DND-41 (cell line): ENCODE results near the gene TIPIN.
"Not testable (repeated sequence)": the region's sequence is repeated elsewhere in the genome, so short reads cannot be mapped to it uniquely, and the experiment has no call there.

Source experiments
- ATAC-seq: fragments of 200-7000 bp; cut with Tn5 transposase; 3 replicates; pipeline ENCODE4 v1.9.1; 2021; ENCODE audit warnings: low read depth; ENCODE audit not compliant: insufficient read depth
- DNase-seq: peaks from one replicate; pipeline ENCODE4 v3.0.0-alpha.2; 2020
- H2AFZ ChIP-seq: 2 replicates; pipeline ENCODE4 v1.6.0; 2012; ENCODE audit warnings: low read depth, low read length
- H3K27ac ChIP-seq: 2 replicates; pipeline ENCODE4 v1.5.1; 2012; ENCODE audit warnings: low read length, inconsistent platforms
- H3K27me3 ChIP-seq: fragments of 200-600 bp; sonication (generic); 2 replicates; pipeline ENCODE4 v1.6.0; 2012; ENCODE audit warnings: low read length, mild to moderate bottlenecking, inconsistent platforms; ENCODE audit not compliant: insufficient read depth, poor library complexity
- H3K36me3 ChIP-seq: 2 replicates; pipeline ENCODE4 v1.5.1; 2012; ENCODE audit warnings: low read length, inconsistent platforms; ENCODE audit not compliant: insufficient read depth
- H3K4me1 ChIP-seq: 2 replicates; pipeline ENCODE4 v1.5.1; 2012; ENCODE audit warnings: mild to moderate bottlenecking, low read length; ENCODE audit not compliant: insufficient read depth
- H3K4me2 ChIP-seq: 2 replicates; pipeline ENCODE4 v1.6.0; 2012; ENCODE audit warnings: mild to moderate bottlenecking, moderate library complexity, low read length, inconsistent platforms; ENCODE audit not compliant: insufficient read depth
- H3K4me3 ChIP-seq, 2 experiments: fragments of 200-600 bp in 1 of 2; shearing (Covaris generic) in 1 of 2; 2 replicates each; pipeline ENCODE4 v1.5.1; 2012 to 2016; ENCODE audit warnings: inconsistent platforms in 2 of 2, low read length in 2 of 2, mild to moderate bottlenecking in 2 of 2, low read depth in 1 of 2, moderate library complexity in 1 of 2
- H3K79me2 ChIP-seq: 2 replicates; pipeline ENCODE4 v1.6.0; 2012; ENCODE audit warnings: low read length, inconsistent platforms; ENCODE audit not compliant: insufficient read depth
- H3K9ac ChIP-seq: 2 replicates; pipeline ENCODE4 v1.6.0; 2012; ENCODE audit warnings: low read depth, mild to moderate bottlenecking, inconsistent platforms, low read length, moderate library complexity
- H3K9me3 ChIP-seq: 2 replicates; pipeline ENCODE4 v1.5.1; 2012; ENCODE audit warnings: low read length, moderate library complexity, mild to moderate bottlenecking, inconsistent platforms; ENCODE audit not compliant: insufficient read depth, severe bottlenecking
- H4K20me1 ChIP-seq: 2 replicates; pipeline ENCODE4 v1.6.0; 2012; ENCODE audit warnings: low read length; ENCODE audit not compliant: insufficient read depth
- CTCF ChIP-seq: IDR thresholded peaks from 2 replicates; pipeline ENCODE4 v1.5.1; 2012; ENCODE audit warnings: borderline replicate concordance, low read length, moderate library complexity, mild to moderate bottlenecking; ENCODE audit not compliant: poor library complexity, severe bottlenecking; ENCODE audit errors: extremely low read depth
- EZH2 ChIP-seq: IDR thresholded peaks from 3 replicates; pipeline ENCODE4 v1.6.1; 2012; ENCODE audit warnings: borderline replicate concordance, low read depth, mild to moderate bottlenecking, moderate library complexity, low read length, inconsistent platforms; ENCODE audit not compliant: severe bottlenecking

The TIPIN gene

GRCh38 chr15:66359740-66360139 lies 3.3 kb upstream of the TIPIN start:
- TF ChIP-seq EZH2 (no peak), CTCF (no peak)
- Histone ChIP-seq H4K20me1 (no peaks in the 10 kb centered on the region), H3K4me1 (peaks cover 16% of the 10 kb centered on the region), H3K9me3 (no peaks in the 10 kb centered on the region), H3K27me3 (no peaks in the 10 kb centered on the region), H3K4me3 (no peak overlapping the region), H3K4me2 (no peak overlapping the region), H2AFZ (no peak overlapping the region), H3K79me2 (peaks cover 17% of the 10 kb centered on the region), H3K27ac (no peak overlapping the region), H3K9ac (no peak overlapping the region), H3K36me3 (no peaks in the 10 kb centered on the region)
- no peak for DNase-seq
- no peak for ATAC-seq

- peak overlapping the region; percentile 67 for H3K4me2 ChIP-seq
- peaks cover 24% of the 10 kb centered on the region for H3K4me1 ChIP-seq
- ATAC-seq: no peak
- no peaks in the 10 kb centered on the region for H3K9me3 ChIP-seq
- no peaks in the 10 kb centered on the region for H4K20me1 ChIP-seq
- peak overlapping the region; percentile 38 to 65 for H3K4me3 ChIP-seq
- peak overlapping the region; percentile 73 for H3K9ac ChIP-seq
- peak overlapping the region; percentile 84 for H3K27ac ChIP-seq
- peaks cover 41% of the 10 kb centered on the region for H3K79me2 ChIP-seq
- TF ChIP-seq EZH2: no peak
- no peak for TF ChIP-seq CTCF
- H2AFZ ChIP-seq: peak overlapping the region; percentile 77
- no peaks in the 10 kb centered on the region for H3K27me3 ChIP-seq
- peaks cover 18% of the 10 kb centered on the region for H3K36me3 ChIP-seq
- DNase-seq: no peak
These were observed 467 bp downstream of the TIPIN start for GRCh38 chr15:66356077-66356358.

GRCh38 chr15:66348530-66348929 lies 8.0 kb downstream of the TIPIN start:
- H3K27ac ChIP-seq, H3K27me3 ChIP-seq, DNase-seq, H3K9me3 ChIP-seq, ATAC-seq, H3K4me3 ChIP-seq, H3K9ac ChIP-seq, H3K4me1 ChIP-seq, H3K4me2 ChIP-seq, H2AFZ ChIP-seq, H4K20me1 ChIP-seq: not testable (repeated sequence)
- peaks cover 71% of the 10 kb centered on the region for H3K36me3 ChIP-seq
- H3K79me2 ChIP-seq: peaks cover 29% of the 10 kb centered on the region; the same call in 1 of the 2 replicates

- H3K36me3 ChIP-seq: peaks cover 87% of the 10 kb centered on the region
- no peaks in the 10 kb centered on the region for H3K79me2 ChIP-seq
- no peak overlapping the region for H3K4me2 ChIP-seq
- H3K27me3 ChIP-seq: no peaks in the 10 kb centered on the region
- H3K4me3 ChIP-seq: no peak overlapping the region
- ATAC-seq (no peak), DNase-seq (no peak)
- no peak overlapping the region for H3K9ac ChIP-seq
- no peak overlapping the region for H2AFZ ChIP-seq
- TF ChIP-seq EZH2: no peak
- no peak for TF ChIP-seq CTCF
- no peaks in the 10 kb centered on the region for H3K4me1 ChIP-seq
- H3K9me3 ChIP-seq: no peaks in the 10 kb centered on the region
- no peaks in the 10 kb centered on the region for H4K20me1 ChIP-seq
- no peak overlapping the region for H3K27ac ChIP-seq
These were observed 27.7 kb downstream of the TIPIN start for GRCh38 chr15:66328771-66329170.
